ENCODE measurements around the gene RABGAP1L.

The RABGAP1L gene

GRCh38 chr1:174877208-174877673, 717.9 kb downstream of the RABGAP1L start:
- no peak overlapping the region for H3K27ac ChIP-seq (replicated peaks; ENCODE audit: low read length)
- H3K4me3 ChIP-seq (ENCODE audit: low read length in 2 of 2): no peak overlapping the region
- peaks cover 2 to 4% of the 10 kb centered on the region in 2 donors for H3K4me1 ChIP-seq (ENCODE audit: control insufficient read depth in 2 of 2, insufficient read depth in 1 of 2, low read depth in 1 of 2, low read length in 2 of 2)
- no peak overlapping the region for H4K91ac ChIP-seq (ENCODE audit: low read depth, low read length, poor library complexity)
- H2AFZ ChIP-seq (ENCODE audit: low read length): no peak overlapping the region
- no peak overlapping the region for H2BK120ac ChIP-seq (ENCODE audit: low read depth, low read length)
- no peak overlapping the region for H2AK5ac ChIP-seq (ENCODE audit: low read depth, low read length)
- H3K4ac ChIP-seq (ENCODE audit: low read length): no peak overlapping the region
- no peaks in the 10 kb centered on the region for H3K36me3 ChIP-seq (replicated peaks in 1 of 2; ENCODE audit: control insufficient read depth in 2 of 2, insufficient read depth in 2 of 2, low read length in 2 of 2)
- no peaks in the 10 kb centered on the region for H3K9me3 ChIP-seq (replicated peaks in 1 of 2; ENCODE audit: control insufficient read depth in 2 of 2, insufficient read depth in 1 of 2, low read depth in 1 of 2, low read length in 2 of 2)
- H4K8ac ChIP-seq (ENCODE audit: low read depth, low read length): no peak overlapping the region
- no CpG with 5 or more reads among the region's 4 CpGs for WGBS, 2 donors (ENCODE audit: extremely low coverage in 2 of 2, insufficient read length in 2 of 2, insufficient replicate concordance in 1 of 2)
- no peak overlapping the region for H3K23ac ChIP-seq (ENCODE audit: low read depth, low read length, poor library complexity)
- H2BK5ac ChIP-seq (ENCODE audit: low read length): no peak overlapping the region
- H3K4me2 ChIP-seq (ENCODE audit: insufficient read depth, low read length, poor library complexity, severe bottlenecking): no peak overlapping the region
- no peak for DNase-seq (ENCODE audit: low spot score)
- H2BK15ac ChIP-seq (ENCODE audit: low read length): no peak overlapping the region
- no peak overlapping the region for H2BK12ac ChIP-seq (ENCODE audit: low read length)
- no peak overlapping the region for H3K18ac ChIP-seq (ENCODE audit: low read length)
- no peak overlapping the region for H3K14ac ChIP-seq (ENCODE audit: low read length)
- no peaks in the 10 kb centered on the region for H3K79me1 ChIP-seq (ENCODE audit: low read depth, low read length)
- no peak overlapping the region for H3K9ac ChIP-seq (ENCODE audit: low read depth, low read length, poor library complexity)
- no peaks in the 10 kb centered on the region for H3K27me3 ChIP-seq (ENCODE audit: control insufficient read depth in 3 of 3, insufficient read depth in 3 of 3, low read depth in 1 of 3, low read length in 3 of 3)

- Histone ChIP-seq H3K4me2 (ENCODE audit: insufficient read depth, low read length, poor library complexity, severe bottlenecking) (no peak overlapping the region), H2AFZ (ENCODE audit: low read length) (no peak overlapping the region), H3K27ac (replicated peaks; ENCODE audit: low read length) (no peak overlapping the region), H4K8ac (ENCODE audit: low read depth, low read length) (no peak overlapping the region), H3K4me1 (ENCODE audit: control insufficient read depth in 2 of 2, insufficient read depth in 1 of 2, low read depth in 1 of 2, low read length in 2 of 2) (peaks cover 2 to 3% of the 10 kb centered on the region in 2 donors), H3K4me3 (ENCODE audit: low read length in 2 of 2) (no peak overlapping the region), H3K79me1 (ENCODE audit: low read depth, low read length) (no peaks in the 10 kb centered on the region), H2BK12ac (ENCODE audit: low read length) (no peak overlapping the region), H3K4ac (ENCODE audit: low read length) (no peak overlapping the region), H3K18ac (ENCODE audit: low read length) (no peak overlapping the region), H2BK15ac (ENCODE audit: low read length) (no peak overlapping the region), H4K91ac (ENCODE audit: low read depth, low read length, poor library complexity) (no peak overlapping the region), H2AK5ac (ENCODE audit: low read depth, low read length) (no peak overlapping the region), H3K36me3 (replicated peaks in 1 of 2; ENCODE audit: control insufficient read depth in 2 of 2, insufficient read depth in 2 of 2, low read length in 2 of 2) (no peaks in the 10 kb centered on the region), H3K14ac (ENCODE audit: low read length) (no peak overlapping the region), H3K9me3 (replicated peaks in 1 of 2; ENCODE audit: control insufficient read depth in 2 of 2, insufficient read depth in 1 of 2, low read depth in 1 of 2, low read length in 2 of 2) (no peaks in the 10 kb centered on the region), H2BK120ac (ENCODE audit: low read depth, low read length) (no peak overlapping the region), H2BK5ac (ENCODE audit: low read length) (no peak overlapping the region), H3K9ac (ENCODE audit: low read depth, low read length, poor library complexity) (no peak overlapping the region), H3K23ac (ENCODE audit: low read depth, low read length, poor library complexity) (no peak overlapping the region), H3K27me3 (ENCODE audit: control insufficient read depth in 3 of 3, insufficient read depth in 3 of 3, low read depth in 1 of 3, low read length in 3 of 3) (no peaks in the 10 kb centered on the region)
- DNase-seq (ENCODE audit: low spot score): no peak
- WGBS, 2 donors (ENCODE audit: extremely low coverage in 2 of 2, insufficient read length in 2 of 2, insufficient replicate concordance in 1 of 2): no CpG with 5 or more reads among the region's 3 CpGs
Observed at GRCh38 chr1:174880171-174880570, 720.9 kb downstream of the RABGAP1L start.

- H3K9ac ChIP-seq (ENCODE audit: low read depth, low read length, poor library complexity): no peak overlapping the region
- no peak overlapping the region for H2BK12ac ChIP-seq (ENCODE audit: low read length)
- H4K8ac ChIP-seq (ENCODE audit: low read depth, low read length): no peak overlapping the region
- H3K9me3 ChIP-seq (replicated peaks in 1 of 2; ENCODE audit: control insufficient read depth in 2 of 2, insufficient read depth in 1 of 2, low read depth in 1 of 2, low read length in 2 of 2): no peaks in the 10 kb centered on the region
- H3K23ac ChIP-seq (ENCODE audit: low read depth, low read length, poor library complexity): no peak overlapping the region
- no peak overlapping the region for H3K4me3 ChIP-seq (ENCODE audit: low read length in 2 of 2)
- H3K14ac ChIP-seq (ENCODE audit: low read length): no peak overlapping the region
- no peak overlapping the region for H2BK15ac ChIP-seq (ENCODE audit: low read length)
- no peaks in the 10 kb centered on the region for H3K36me3 ChIP-seq (replicated peaks in 1 of 2; ENCODE audit: control insufficient read depth in 2 of 2, insufficient read depth in 2 of 2, low read length in 2 of 2)
- H3K4me1 ChIP-seq (ENCODE audit: control insufficient read depth in 2 of 2, insufficient read depth in 1 of 2, low read depth in 1 of 2, low read length in 2 of 2): no peaks in the 10 kb centered on the region
- no CpG with 5 or more reads among the region's 1 CpG for WGBS, 2 donors (ENCODE audit: extremely low coverage in 2 of 2, insufficient read length in 2 of 2, insufficient replicate concordance in 1 of 2)
- H2BK5ac ChIP-seq (ENCODE audit: low read length): no peak overlapping the region
- H4K91ac ChIP-seq (ENCODE audit: low read depth, low read length, poor library complexity): no peak overlapping the region
- no peak overlapping the region for H3K4ac ChIP-seq (ENCODE audit: low read length)
- H3K27me3 ChIP-seq (ENCODE audit: control insufficient read depth in 3 of 3, insufficient read depth in 3 of 3, low read depth in 1 of 3, low read length in 3 of 3): no peaks in the 10 kb centered on the region
- no peak overlapping the region for H3K18ac ChIP-seq (ENCODE audit: low read length)
- DNase-seq (ENCODE audit: low spot score): no peak
- H3K27ac ChIP-seq (replicated peaks; ENCODE audit: low read length): no peak overlapping the region
- no peak overlapping the region for H2AK5ac ChIP-seq (ENCODE audit: low read depth, low read length)
- H3K79me1 ChIP-seq (ENCODE audit: low read depth, low read length): no peaks in the 10 kb centered on the region
- no peak overlapping the region for H2BK120ac ChIP-seq (ENCODE audit: low read depth, low read length)
- no peak overlapping the region for H2AFZ ChIP-seq (ENCODE audit: low read length)
- no peak overlapping the region for H3K4me2 ChIP-seq (ENCODE audit: insufficient read depth, low read length, poor library complexity, severe bottlenecking)
Observed at GRCh38 chr1:174883409-174883808, 724.1 kb downstream of the RABGAP1L start.

GRCh38 chr1:174884038-174884437, 724.7 kb downstream of the RABGAP1L start:
- H2BK5ac ChIP-seq (ENCODE audit: low read length): no peak overlapping the region
- no peak overlapping the region for H3K23ac ChIP-seq (ENCODE audit: low read depth, low read length, poor library complexity)
- no peak overlapping the region for H3K4me2 ChIP-seq (ENCODE audit: insufficient read depth, low read length, poor library complexity, severe bottlenecking)
- H2BK120ac ChIP-seq (ENCODE audit: low read depth, low read length): no peak overlapping the region
- no CpG with 5 or more reads among the region's 3 CpGs for WGBS, 2 donors (ENCODE audit: extremely low coverage in 2 of 2, insufficient read length in 2 of 2, insufficient replicate concordance in 1 of 2)
- H2AFZ ChIP-seq (ENCODE audit: low read length): no peak overlapping the region
- no peak overlapping the region for H3K14ac ChIP-seq (ENCODE audit: low read length)
- H3K9ac ChIP-seq (ENCODE audit: low read depth, low read length, poor library complexity): no peak overlapping the region
- H3K27me3 ChIP-seq (ENCODE audit: control insufficient read depth in 3 of 3, insufficient read depth in 3 of 3, low read depth in 1 of 3, low read length in 3 of 3): no peaks in the 10 kb centered on the region
- no peak overlapping the region for H3K18ac ChIP-seq (ENCODE audit: low read length)
- no peaks in the 10 kb centered on the region for H3K9me3 ChIP-seq (replicated peaks in 1 of 2; ENCODE audit: control insufficient read depth in 2 of 2, insufficient read depth in 1 of 2, low read depth in 1 of 2, low read length in 2 of 2)
- no peaks in the 10 kb centered on the region for H3K4me1 ChIP-seq (ENCODE audit: control insufficient read depth in 2 of 2, insufficient read depth in 1 of 2, low read depth in 1 of 2, low read length in 2 of 2)
- H3K27ac ChIP-seq (replicated peaks; ENCODE audit: low read length): no peak overlapping the region
- H2BK12ac ChIP-seq (ENCODE audit: low read length): no peak overlapping the region
- no peak overlapping the region for H4K8ac ChIP-seq (ENCODE audit: low read depth, low read length)
- no peak overlapping the region for H2BK15ac ChIP-seq (ENCODE audit: low read length)
- no peaks in the 10 kb centered on the region for H3K36me3 ChIP-seq (replicated peaks in 1 of 2; ENCODE audit: control insufficient read depth in 2 of 2, insufficient read depth in 2 of 2, low read length in 2 of 2)
- DNase-seq (ENCODE audit: low spot score): no peak
- H4K91ac ChIP-seq (ENCODE audit: low read depth, low read length, poor library complexity): no peak overlapping the region
- no peak overlapping the region for H2AK5ac ChIP-seq (ENCODE audit: low read depth, low read length)
- H3K4ac ChIP-seq (ENCODE audit: low read length): no peak overlapping the region
- no peaks in the 10 kb centered on the region for H3K79me1 ChIP-seq (ENCODE audit: low read depth, low read length)
- no peak overlapping the region for H3K4me3 ChIP-seq (ENCODE audit: low read length in 2 of 2)

Measured in neuronal stem cell (in vitro differentiated cells).